DND-41 (cell line): ENCODE results near the gene PIEZO2.

Experiments
- ATAC-seq: fragments of 200-7000 bp; cut with Tn5 transposase; 3 replicates; pipeline ENCODE4 v1.9.1; 2021; ENCODE audit warnings: low read depth; ENCODE audit not compliant: insufficient read depth
- DNase-seq: peaks from one replicate; pipeline ENCODE4 v3.0.0-alpha.2; 2020
- H2AFZ ChIP-seq: 2 replicates; pipeline ENCODE4 v1.6.0; 2012; ENCODE audit warnings: low read depth, low read length
- H3K27ac ChIP-seq: 2 replicates; pipeline ENCODE4 v1.5.1; 2012; ENCODE audit warnings: low read length, inconsistent platforms
- H3K27me3 ChIP-seq: fragments of 200-600 bp; sonication (generic); 2 replicates; pipeline ENCODE4 v1.6.0; 2012; ENCODE audit warnings: low read length, mild to moderate bottlenecking, inconsistent platforms; ENCODE audit not compliant: insufficient read depth, poor library complexity
- H3K36me3 ChIP-seq: 2 replicates; pipeline ENCODE4 v1.5.1; 2012; ENCODE audit warnings: low read length, inconsistent platforms; ENCODE audit not compliant: insufficient read depth
- H3K4me1 ChIP-seq: 2 replicates; pipeline ENCODE4 v1.5.1; 2012; ENCODE audit warnings: mild to moderate bottlenecking, low read length; ENCODE audit not compliant: insufficient read depth
- H3K4me2 ChIP-seq: 2 replicates; pipeline ENCODE4 v1.6.0; 2012; ENCODE audit warnings: mild to moderate bottlenecking, moderate library complexity, low read length, inconsistent platforms; ENCODE audit not compliant: insufficient read depth
- H3K4me3 ChIP-seq, 2 experiments: fragments of 200-600 bp in 1 of 2; shearing (Covaris generic) in 1 of 2; 2 replicates each; pipeline ENCODE4 v1.5.1; 2012 to 2016; ENCODE audit warnings: inconsistent platforms in 2 of 2, low read length in 2 of 2, mild to moderate bottlenecking in 2 of 2, low read depth in 1 of 2, moderate library complexity in 1 of 2
- H3K79me2 ChIP-seq: 2 replicates; pipeline ENCODE4 v1.6.0; 2012; ENCODE audit warnings: low read length, inconsistent platforms; ENCODE audit not compliant: insufficient read depth
- H3K9ac ChIP-seq: 2 replicates; pipeline ENCODE4 v1.6.0; 2012; ENCODE audit warnings: low read depth, mild to moderate bottlenecking, inconsistent platforms, low read length, moderate library complexity
- H3K9me3 ChIP-seq: 2 replicates; pipeline ENCODE4 v1.5.1; 2012; ENCODE audit warnings: low read length, moderate library complexity, mild to moderate bottlenecking, inconsistent platforms; ENCODE audit not compliant: insufficient read depth, severe bottlenecking
- H4K20me1 ChIP-seq: 2 replicates; pipeline ENCODE4 v1.6.0; 2012; ENCODE audit warnings: low read length; ENCODE audit not compliant: insufficient read depth
- EZH2 ChIP-seq: IDR thresholded peaks from 3 replicates; pipeline ENCODE4 v1.6.1; 2012; ENCODE audit warnings: borderline replicate concordance, low read depth, mild to moderate bottlenecking, moderate library complexity, low read length, inconsistent platforms; ENCODE audit not compliant: severe bottlenecking
- TF ChIP-seq, protein P1 (sequence below): IDR thresholded peaks from 2 replicates; pipeline ENCODE4 v1.5.1; 2012; ENCODE audit warnings: borderline replicate concordance, low read length, moderate library complexity, mild to moderate bottlenecking; ENCODE audit not compliant: poor library complexity, severe bottlenecking; ENCODE audit errors: extremely low read depth

Gene PIEZO2

DNA sequence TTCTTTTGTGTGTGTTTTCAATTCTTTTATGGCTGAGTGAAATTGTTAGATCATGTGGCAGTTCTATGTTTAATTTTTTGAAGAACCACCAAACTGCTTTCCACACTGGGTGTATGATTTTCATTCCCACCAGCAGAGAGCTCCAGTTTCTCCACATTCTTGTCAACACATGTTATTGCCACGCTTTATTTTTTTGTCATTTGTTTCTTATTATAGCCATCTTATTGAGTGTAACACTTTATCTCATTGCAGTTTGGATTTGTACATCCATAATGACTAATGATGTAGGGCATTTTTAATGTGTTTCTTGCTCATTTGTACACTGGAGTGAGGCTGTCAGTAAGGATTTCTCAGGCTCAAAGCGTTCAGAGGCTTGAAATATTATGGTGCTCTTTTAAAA, 184.2 kb downstream of the PIEZO2 start:
- ATAC-seq (no peak), DNase-seq (no peak)
- Histone ChIP-seq H3K9me3 (no peaks in the 10 kb centered on the region), H3K27ac (no peak overlapping the region), H3K36me3 (no peaks in the 10 kb centered on the region), H4K20me1 (no peaks in the 10 kb centered on the region), H3K4me3 (no peak overlapping the region), H3K4me1 (no peaks in the 10 kb centered on the region), H3K4me2 (no peak overlapping the region), H3K27me3 (no peaks in the 10 kb centered on the region), H2AFZ (no peak overlapping the region), H3K9ac (no peak overlapping the region), H3K79me2 (no peaks in the 10 kb centered on the region)
- TF ChIP-seq EZH2 = no peak
- TF ChIP-seq, protein P1, sequence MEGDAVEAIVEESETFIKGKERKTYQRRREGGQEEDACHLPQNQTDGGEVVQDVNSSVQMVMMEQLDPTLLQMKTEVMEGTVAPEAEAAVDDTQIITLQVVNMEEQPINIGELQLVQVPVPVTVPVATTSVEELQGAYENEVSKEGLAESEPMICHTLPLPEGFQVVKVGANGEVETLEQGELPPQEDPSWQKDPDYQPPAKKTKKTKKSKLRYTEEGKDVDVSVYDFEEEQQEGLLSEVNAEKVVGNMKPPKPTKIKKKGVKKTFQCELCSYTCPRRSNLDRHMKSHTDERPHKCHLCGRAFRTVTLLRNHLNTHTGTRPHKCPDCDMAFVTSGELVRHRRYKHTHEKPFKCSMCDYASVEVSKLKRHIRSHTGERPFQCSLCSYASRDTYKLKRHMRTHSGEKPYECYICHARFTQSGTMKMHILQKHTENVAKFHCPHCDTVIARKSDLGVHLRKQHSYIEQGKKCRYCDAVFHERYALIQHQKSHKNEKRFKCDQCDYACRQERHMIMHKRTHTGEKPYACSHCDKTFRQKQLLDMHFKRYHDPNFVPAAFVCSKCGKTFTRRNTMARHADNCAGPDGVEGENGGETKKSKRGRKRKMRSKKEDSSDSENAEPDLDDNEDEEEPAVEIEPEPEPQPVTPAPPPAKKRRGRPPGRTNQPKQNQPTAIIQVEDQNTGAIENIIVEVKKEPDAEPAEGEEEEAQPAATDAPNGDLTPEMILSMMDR = no peak

DNA sequence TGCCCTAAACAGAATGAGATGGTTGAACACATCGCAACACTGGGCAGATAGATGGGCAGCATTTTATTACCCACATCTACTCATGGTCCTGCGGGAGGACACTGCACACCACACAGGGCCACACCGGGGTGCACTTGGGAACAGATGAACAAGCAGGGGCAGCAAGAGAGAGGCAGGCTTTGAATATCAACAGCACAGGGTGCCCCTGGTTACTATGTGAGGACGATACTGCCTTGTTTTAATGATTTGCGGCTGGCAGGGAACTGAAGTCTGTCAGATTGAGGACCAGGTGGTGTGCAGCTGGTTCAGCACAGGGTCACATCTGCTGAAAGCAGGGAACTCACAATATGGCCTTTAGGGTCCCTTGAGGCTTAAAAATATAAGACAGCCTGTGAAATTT, 195.7 kb downstream of the PIEZO2 start:
- no peaks in the 10 kb centered on the region for H3K9me3 ChIP-seq
- H3K79me2 ChIP-seq = no peaks in the 10 kb centered on the region
- ATAC-seq (peak; percentile 31; the same call in 1 of the 3 replicates), DNase-seq (peak; percentile 12)
- TF ChIP-seq EZH2 = no peak
- TF ChIP-seq, protein P1 = no peak
- no peak overlapping the region for H3K9ac ChIP-seq
- no peak overlapping the region for H3K4me3 ChIP-seq
- no peak overlapping the region for H3K4me2 ChIP-seq
- no peaks in the 10 kb centered on the region for H4K20me1 ChIP-seq
- no peak overlapping the region for H3K27ac ChIP-seq
- H3K4me1 ChIP-seq = no peaks in the 10 kb centered on the region
- H3K27me3 ChIP-seq = peaks cover 9% of the 10 kb centered on the region
- H2AFZ ChIP-seq = no peak overlapping the region
- H3K36me3 ChIP-seq = no peaks in the 10 kb centered on the region

DNA sequence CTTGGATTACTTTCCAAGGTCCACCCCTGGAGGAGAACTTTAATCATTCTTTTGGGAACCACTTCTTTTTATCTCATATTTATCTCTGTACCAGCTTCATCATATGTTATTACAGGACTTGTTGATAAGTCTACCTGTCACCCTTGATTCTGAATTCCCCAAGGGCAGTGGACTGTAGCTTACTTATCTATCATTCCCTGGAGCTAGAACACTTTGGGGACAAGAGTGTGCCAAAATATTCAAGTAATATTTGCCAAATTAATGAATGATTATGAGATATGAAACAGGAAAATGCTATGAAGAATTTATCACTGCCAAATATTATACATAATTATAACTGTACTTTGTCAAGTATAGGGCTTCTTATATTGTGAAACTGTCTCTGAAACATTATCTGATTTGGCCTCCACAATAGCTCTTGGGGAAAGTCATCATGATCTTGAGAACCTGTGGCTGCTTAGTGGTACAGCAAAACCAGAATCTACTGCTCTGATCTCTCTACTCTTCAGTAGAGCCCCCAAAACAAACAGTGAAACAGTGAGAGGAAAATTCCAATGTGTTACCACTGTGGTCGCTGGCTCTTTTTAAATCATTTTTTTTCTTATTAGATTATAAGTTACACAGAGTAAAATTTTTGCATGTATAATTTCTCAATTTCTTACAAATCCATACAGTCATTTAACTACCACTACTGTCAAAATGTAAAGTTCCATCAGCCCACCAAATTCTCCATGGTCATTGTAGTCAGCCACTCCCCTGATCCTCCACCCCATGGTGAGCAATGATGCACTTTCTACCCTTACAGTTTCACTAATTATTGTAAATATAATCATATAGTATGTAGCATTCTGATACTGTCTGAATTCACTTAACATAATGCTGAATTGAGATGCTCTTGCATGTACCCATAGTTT, 197.5 kb downstream of the PIEZO2 start:
- Histone ChIP-seq H3K27me3 (peaks cover 9% of the 10 kb centered on the region), H3K27ac (no peak overlapping the region), H3K36me3 (no peaks in the 10 kb centered on the region), H3K79me2 (no peaks in the 10 kb centered on the region), H2AFZ (no peak overlapping the region), H3K9ac (no peak overlapping the region), H3K4me2 (no peak overlapping the region), H4K20me1 (no peaks in the 10 kb centered on the region), H3K4me1 (no peaks in the 10 kb centered on the region), H3K4me3 (no peak overlapping the region), H3K9me3 (no peaks in the 10 kb centered on the region)
- DNase-seq (no peak), ATAC-seq (no peak)
- TF ChIP-seq, protein P1 = no peak
- TF ChIP-seq EZH2 = no peak
